ENCODE measurements around the gene MGMT.

Gene MGMT

GRCh38 chr10:129626309-129626708 is 159.3 kb downstream of the MGMT start:
- DNase-seq (ENCODE audit: low read depth), result no peak

- DNase-seq (ENCODE audit: low read depth), result no peak
Observed at GRCh38 chr10:129626796-129627435, 159.9 kb downstream of the MGMT start.

GRCh38 chr10:129627442-129627841 is 160.4 kb downstream of the MGMT start:
- DNase-seq (ENCODE audit: low read depth), result no peak

- DNase-seq (ENCODE audit: low read depth), result no peak
Observed at GRCh38 chr10:129628823-129629222, 161.8 kb downstream of the MGMT start.

GRCh38 chr10:129629911-129630310 is 162.9 kb downstream of the MGMT start:
- no peak for DNase-seq (ENCODE audit: low read depth)

- DNase-seq (ENCODE audit: low read depth), result peak; percentile 13
Observed at GRCh38 chr10:129631006-129631405, 164.0 kb downstream of the MGMT start.

- no peak for DNase-seq (ENCODE audit: low read depth)
Observed at GRCh38 chr10:129631870-129632623, 165.0 kb downstream of the MGMT start.

GRCh38 chr10:129637010-129637409 is 170.0 kb downstream of the MGMT start:
- DNase-seq (ENCODE audit: low read depth), result no peak

GRCh38 chr10:129637846-129638245 is 170.8 kb downstream of the MGMT start:
- no peak for DNase-seq (ENCODE audit: low read depth)

GRCh38 chr10:129641351-129641750 is 174.3 kb downstream of the MGMT start:
- no peak for DNase-seq (ENCODE audit: low read depth)

GRCh38 chr10:129641982-129642381 is 174.9 kb downstream of the MGMT start:
- no peak for DNase-seq (ENCODE audit: low read depth)

- no peak for DNase-seq (ENCODE audit: low read depth)
Observed at GRCh38 chr10:129642427-129642826, 175.4 kb downstream of the MGMT start.

GRCh38 chr10:129643266-129643665 is 176.2 kb downstream of the MGMT start:
- no peak for DNase-seq (ENCODE audit: low read depth)

- no peak for DNase-seq (ENCODE audit: low read depth)
Observed at GRCh38 chr10:129645487-129645886, 178.4 kb downstream of the MGMT start.

GRCh38 chr10:129646973-129647372 is 179.9 kb downstream of the MGMT start:
- no peak for DNase-seq (ENCODE audit: low read depth)

GRCh38 chr10:129647590-129647989 is 180.5 kb downstream of the MGMT start:
- no peak for DNase-seq (ENCODE audit: low read depth)

GRCh38 chr10:129648856-129649255 is 181.8 kb downstream of the MGMT start:
- DNase-seq (ENCODE audit: low read depth), result no peak

GRCh38 chr10:129652021-129652420 is 185.0 kb downstream of the MGMT start:
- no peak for DNase-seq (ENCODE audit: low read depth)

- DNase-seq (ENCODE audit: low read depth), result no peak
Observed at GRCh38 chr10:129652521-129653201, 185.6 kb downstream of the MGMT start.

GRCh38 chr10:129653428-129653827 is 186.4 kb downstream of the MGMT start:
- no peak for DNase-seq (ENCODE audit: low read depth)

GRCh38 chr10:129653861-129654260 is 186.8 kb downstream of the MGMT start:
- DNase-seq (ENCODE audit: low read depth), result no peak

GRCh38 chr10:129654461-129654860 is 187.4 kb downstream of the MGMT start:
- no peak for DNase-seq (ENCODE audit: low read depth)

- DNase-seq (ENCODE audit: low read depth), result no peak
Observed at GRCh38 chr10:129655007-129655678, 188.1 kb downstream of the MGMT start.
